Measurements from ENCODE around the gene KLHL13. TPM values are rescaled to one million over a fixed set of nuclear protein-coding genes. Genes with fewer than 3 reads are reported as not detected.

Gene KLHL13
- total and polyA plus RNA-seq, 8 donors = 1.8 to 45.0 (median 4.3) TPM

GRCh38 chrX:117987373-117987772, 129.2 kb downstream of the KLHL13 start:
- no peak for TF ChIP-seq EP300 (IDR thresholded peaks at IDR 0.05)
- no peak for TF ChIP-seq POLR2A (IDR thresholded peaks at IDR 0.05)
- no peak for TF ChIP-seq CTCF (IDR thresholded peaks at IDR 0.05)
- no peak for TF ChIP-seq POLR2AphosphoS5 (IDR thresholded peaks at IDR 0.05)
- peak in 1 of 2 donors; percentile 9 for DNase-seq
- 27 to 59% (median 55%) methylated on average over 2 of the region's 2 CpGs for WGBS, 5 donors
- no peaks in the 10 kb centered on the region for H3K27me3 ChIP-seq
- no peak overlapping the region for H3K4me3 ChIP-seq
- no peaks in the 10 kb centered on the region for H3K4me1 ChIP-seq
- no peaks in the 10 kb centered on the region for H3K36me3 ChIP-seq
- H3K27ac ChIP-seq = no peak overlapping the region
- no peaks in the 10 kb centered on the region for H3K9me3 ChIP-seq
- intact Hi-C loops (cut with DNase I; ENCODE audit: low total_unique reads) = no loop called here

GRCh38 chrX:117985241-117985640, 131.4 kb downstream of the KLHL13 start:
- no peaks in the 10 kb centered on the region for H3K27me3 ChIP-seq
- no peak overlapping the region for H3K4me3 ChIP-seq
- H3K36me3 ChIP-seq = no peaks in the 10 kb centered on the region
- no peaks in the 10 kb centered on the region for H3K4me1 ChIP-seq
- no peaks in the 10 kb centered on the region for H3K9me3 ChIP-seq
- intact Hi-C loops (cut with DNase I; ENCODE audit: low total_unique reads) = no loop called here
- DNase-seq = peak; percentile 30 to 55
- no peak for TF ChIP-seq EP300 (IDR thresholded peaks at IDR 0.05)
- no peak for TF ChIP-seq CTCF (IDR thresholded peaks at IDR 0.05)
- no peak for TF ChIP-seq POLR2A (IDR thresholded peaks at IDR 0.05)
- TF ChIP-seq POLR2AphosphoS5 (IDR thresholded peaks at IDR 0.05) = no peak
- no peak overlapping the region for H3K27ac ChIP-seq
- 17 to 40% (median 30%) methylated on average over 1 of the region's 1 CpG for WGBS, 5 donors

- no peak overlapping the region for H3K27ac ChIP-seq
- H3K27me3 ChIP-seq = no peaks in the 10 kb centered on the region
- peak in 1 of 2 donors; percentile 25 for DNase-seq
- no peaks in the 10 kb centered on the region for H3K36me3 ChIP-seq
- intact Hi-C loops (cut with DNase I; ENCODE audit: low total_unique reads) = no loop called here
- H3K4me1 ChIP-seq = no peaks in the 10 kb centered on the region
- 52 to 76% (median 69%) methylated on average over 4 of the region's 4 CpGs for WGBS, 5 donors
- H3K4me3 ChIP-seq = no peak overlapping the region
- no peaks in the 10 kb centered on the region for H3K9me3 ChIP-seq
- no peak for TF ChIP-seq CTCF (IDR thresholded peaks at IDR 0.05)
- no peak for TF ChIP-seq POLR2AphosphoS5 (IDR thresholded peaks at IDR 0.05)
- TF ChIP-seq EP300 (IDR thresholded peaks at IDR 0.05) = no peak
- TF ChIP-seq POLR2A (IDR thresholded peaks at IDR 0.05) = no peak
Measured at GRCh38 chrX:117982694-117983392, 133.8 kb downstream of the KLHL13 start.

GRCh38 chrX:117978402-117978801, 138.2 kb downstream of the KLHL13 start:
- 83 to 100% (median 91%) methylated on average over 1 of the region's 1 CpG for WGBS, 5 donors
- no peaks in the 10 kb centered on the region for H3K36me3 ChIP-seq
- H3K27me3 ChIP-seq = peaks cover 0 to under 1% (median 0%) of the 10 kb centered on the region in 3 donors
- H3K27ac ChIP-seq = no peak overlapping the region
- no peak for DNase-seq
- H3K4me1 ChIP-seq = peaks cover 0 to 5% (median 0%) of the 10 kb centered on the region in 4 donors
- H3K4me3 ChIP-seq = no peak overlapping the region
- H3K9me3 ChIP-seq = no peaks in the 10 kb centered on the region
- intact Hi-C loops (cut with DNase I; ENCODE audit: low total_unique reads) = no loop called here
- TF ChIP-seq POLR2A (IDR thresholded peaks at IDR 0.05) (no peak), EP300 (IDR thresholded peaks at IDR 0.05) (no peak), POLR2AphosphoS5 (IDR thresholded peaks at IDR 0.05) (no peak), CTCF (IDR thresholded peaks at IDR 0.05) (no peak)
